GOT3 (cell line): ENCODE data around the gene TMEM215.
"Not testable (repeated sequence)": the region's sequence is repeated elsewhere in the genome, so short reads cannot be mapped to it uniquely, and the experiment has no call there.

ENCODE experiments used
- DNase-seq: peaks from one replicate; lab custom pipeline; 2025; ENCODE audit warnings: mixed read lengths; lab: John Stamatoyannopoulos, UW

The TMEM215 gene

GRCh38 chr9:32783168-32783891 lies at the start of gene TMEM215:
TSS of gene TMEM215 (plus strand) at chr9:32783540. CDS start at chr9:32784184, 644 bp downstream.
- no peak for DNase-seq

GRCh38 chr9:32735476-32735875 lies 47.9 kb upstream of the TMEM215 start:
- no peak for DNase-seq

GRCh38 chr9:32737378-32737777 lies 46.0 kb upstream of the TMEM215 start:
- no peak for DNase-seq

- no peak for DNase-seq
These were observed 44.7 kb upstream of the TMEM215 start for GRCh38 chr9:32738501-32739172.

- no peak for DNase-seq
These were observed 41.6 kb upstream of the TMEM215 start for GRCh38 chr9:32741706-32742105.

- no peak for DNase-seq
These were observed 41.0 kb upstream of the TMEM215 start for GRCh38 chr9:32742296-32742695.

GRCh38 chr9:32748013-32748412 lies 35.3 kb upstream of the TMEM215 start:
- DNase-seq: no peak

- DNase-seq: no peak
These were observed 27.6 kb upstream of the TMEM215 start for GRCh38 chr9:32755730-32756129.

GRCh38 chr9:32764139-32764538 lies 19.2 kb upstream of the TMEM215 start:
- no peak for DNase-seq

- DNase-seq: no peak
These were observed 8.1 kb upstream of the TMEM215 start for GRCh38 chr9:32775283-32775682.

- no peak for DNase-seq
These were observed 7.1 kb upstream of the TMEM215 start for GRCh38 chr9:32776201-32776600.

GRCh38 chr9:32782476-32783167 lies 718 bp upstream of the TMEM215 start:
- DNase-seq: no peak

- no peak for DNase-seq
These were observed 4.5 kb downstream of the TMEM215 start for GRCh38 chr9:32787816-32788215.

GRCh38 chr9:32796015-32796414 lies 12.7 kb downstream of the TMEM215 start:
- not testable (repeated sequence) for DNase-seq

- no peak for DNase-seq
These were observed 18.2 kb downstream of the TMEM215 start for GRCh38 chr9:32801530-32801929.

GRCh38 chr9:32807217-32807616 lies 23.9 kb downstream of the TMEM215 start:
- DNase-seq: no peak

GRCh38 chr9:32811246-32811645 lies 27.9 kb downstream of the TMEM215 start:
- no peak for DNase-seq

GRCh38 chr9:32820322-32820721 lies 37.0 kb downstream of the TMEM215 start:
- DNase-seq: no peak

- no peak for DNase-seq
These were observed 39.8 kb downstream of the TMEM215 start for GRCh38 chr9:32823101-32823500.

GRCh38 chr9:32823551-32823950 lies 40.2 kb downstream of the TMEM215 start:
- no peak for DNase-seq

- DNase-seq: no peak
These were observed 41.9 kb downstream of the TMEM215 start for GRCh38 chr9:32825203-32825602.

GRCh38 chr9:32828861-32829260 lies 45.5 kb downstream of the TMEM215 start:
- DNase-seq: no peak

GRCh38 chr9:32832346-32832745 lies 49.0 kb downstream of the TMEM215 start:
- DNase-seq: no peak
